Endothelial cell of umbilical vein (primary cell): Measurements from ENCODE around the gene STX12. TPM values are rescaled to one million over a fixed set of nuclear protein-coding genes. Genes with fewer than 3 reads are reported as not detected.
A peak's percentile ranks its signal among the peaks of the same experiment; 100 is the strongest.

Source experiments
- BruUV-seq: library from RNA; stranded (reverse); fragments of 400-500 nt; replicated peaks from 2 replicates; lab custom pipeline; 2021; lab: Mats Ljungman, UMichigan
- CTCF ChIA-PET: fragments of 300-600, 350-600 bp; sonication (Branson Sonifier 250); formaldehyde crosslinking; loops from one replicate; lab custom pipeline; 2021; ENCODE audit warnings: antibody characterized with exemption, inconsistent platforms; lab: Charles Lee
- POLR2A ChIA-PET: fragments of 300-600, 350-600 bp; sonication (Branson Sonifier 250); formaldehyde crosslinking; loops from one replicate; lab custom pipeline; 2021; ENCODE audit warnings: antibody characterized with exemption, inconsistent platforms; lab: Charles Lee
- DNase-seq: peaks from one replicate; pipeline ENCODE4 v3.0.0-alpha.2; 2011; ENCODE audit warnings: low read depth, low spot score
- FAIRE-seq: peaks from 2 replicates; lab custom pipeline; 2011; peaks lifted over from hg19 to GRCh38; lab: Jason Lieb, UNC
- H2AFZ ChIP-seq: 2 replicates; pipeline ENCODE4 v1.6.0; 2012; ENCODE audit warnings: low read depth, low read length, control low read depth, inconsistent platforms
- H3K27ac ChIP-seq: 2 replicates; pipeline ENCODE4 v1.5.1; 2011; ENCODE audit warnings: low read depth, mild to moderate bottlenecking, control low read depth, low read length, moderate library complexity; ENCODE audit not compliant: insufficient read depth
- H3K27me3 ChIP-seq, 2 experiments: 2 replicates each; pipeline versions ENCODE4 v1.6.0 to v1.6.1; 2011; ENCODE audit warnings: low read length in 2 of 2, mixed read lengths in 1 of 2; ENCODE audit not compliant: control insufficient read depth in 2 of 2, insufficient read depth in 2 of 2
- H3K36me3 ChIP-seq, 2 experiments: 2 replicates in 1 of 2; 3 replicates in 1 of 2; pipeline ENCODE4 v1.5.1; 2011; ENCODE audit warnings: low read length in 2 of 2, mild to moderate bottlenecking in 1 of 2, moderate library complexity in 1 of 2; ENCODE audit not compliant: control insufficient read depth in 2 of 2, insufficient read depth in 2 of 2; ENCODE audit errors: extremely low read depth in 1 of 2
- H3K4me1 ChIP-seq: 3 replicates; pipeline ENCODE4 v1.5.1; 2011; ENCODE audit warnings: mild to moderate bottlenecking, low read length; ENCODE audit not compliant: control insufficient read depth, insufficient read depth; ENCODE audit errors: extremely low read depth
- H3K4me2 ChIP-seq: 2 replicates; pipeline ENCODE4 v1.6.1; 2011; ENCODE audit warnings: low read length, control low read depth, mixed read lengths; ENCODE audit not compliant: insufficient read depth
- H3K4me3 ChIP-seq, 3 experiments: fragments of 200-600 bp in 1 of 3; sonication (generic), shearing (Covaris generic) in 1 of 3; replicated peaks in 1 of 3; 2 replicates each; pipeline ENCODE4 v1.5.1; 2011 to 2016; ENCODE audit warnings: control low read depth in 3 of 3, low read length in 3 of 3, mild to moderate bottlenecking in 2 of 3, inconsistent platforms in 1 of 3, low read depth in 1 of 3, moderate library complexity in 1 of 3; ENCODE audit not compliant: insufficient read depth in 1 of 3
- H3K79me2 ChIP-seq: 2 replicates; pipeline ENCODE4 v1.6.0; 2012; ENCODE audit warnings: low read length, inconsistent platforms; ENCODE audit not compliant: control insufficient read depth, insufficient read depth
- H3K9ac ChIP-seq: replicated peaks from 2 replicates; pipeline ENCODE3; 2011; ENCODE audit warnings: low read length, control low read depth; ENCODE audit not compliant: insufficient read depth; ENCODE audit errors: extremely low read depth
- H3K9me1 ChIP-seq: replicated peaks from 3 replicates; pipeline ENCODE4 v1.6.0; 2011; ENCODE audit warnings: mild to moderate bottlenecking, low read length; ENCODE audit not compliant: control insufficient read depth, insufficient read depth; ENCODE audit errors: extremely low read depth
- H3K9me3 ChIP-seq: replicated peaks from 2 replicates; pipeline ENCODE4 v1.5.1; 2012; ENCODE audit warnings: low read length, inconsistent platforms; ENCODE audit not compliant: control insufficient read depth, insufficient read depth
- H4K20me1 ChIP-seq: replicated peaks from 2 replicates; pipeline ENCODE3; 2011; ENCODE audit warnings: mild to moderate bottlenecking, low read length; ENCODE audit not compliant: control insufficient read depth, insufficient read depth; ENCODE audit errors: extremely low read depth
- EZH2 ChIP-seq: IDR thresholded peaks from 2 replicates; pipeline ENCODE4 v1.6.1; 2012; ENCODE audit warnings: borderline replicate concordance, low read depth, mild to moderate bottlenecking, moderate library complexity, low read length, inconsistent platforms; ENCODE audit not compliant: severe bottlenecking
- FOS ChIP-seq: IDR thresholded peaks from 2 replicates; pipeline ENCODE4 v1.6.1; 2011; ENCODE audit warnings: mild to moderate bottlenecking, low read length, moderate library complexity, borderline replicate concordance; ENCODE audit not compliant: insufficient read depth
- MYC ChIP-seq: IDR thresholded peaks from one replicate; pipeline ENCODE4 v1.6.1; 2011; ENCODE audit warnings: mild to moderate bottlenecking, low read depth, low read length
- POLR2A ChIP-seq: IDR thresholded peaks from 2 replicates; pipeline ENCODE4 v1.6.1; 2012; ENCODE audit warnings: low read depth, mild to moderate bottlenecking, control low read depth, low read length
- POLR2AphosphoS5 ChIP-seq: IDR thresholded peaks from 2 replicates; pipeline ENCODE4 v1.6.1; 2012; ENCODE audit warnings: low read depth, mild to moderate bottlenecking, control low read depth, low read length, moderate library complexity; ENCODE audit not compliant: insufficient read depth
- dilution Hi-C: fragments of 300-500 bp; cut with MboI; formaldehyde crosslinking; loops from one replicate; pipeline ENCODE4 v1.15.0; 2019; ENCODE audit warnings: low sequenced_read_pairs; ENCODE audit not compliant: extremely low pct_ligation_motif_present
- intact Hi-C: fragments of 100-400 bp; cut with micrococcal nuclease; formaldehyde crosslinking; loops from one replicate; pipeline ENCODE4 v1.10.0; 2022
- polyA plus RNA-seq, 4 experiments: library from polyadenylated mRNA; depleted of rRNA in 3 of 4; stranded (reverse) in 3 of 4; unstranded in 1 of 4; fragments of >200 nt; gene quantifications; 2 replicates each; pipeline versions ENCODE4 v1.2.1 to v1.2.3, GENCODE V29; 2011 to 2012; ENCODE audit warnings: missing spikeins in 1 of 4
- total RNA-seq: library from RNA; stranded (reverse); gene quantifications from 2 replicates; pipeline ENCODE4 v1.2.3, GENCODE V29; 2021
- TF ChIP-seq, protein P1 (sequence below), 2 donors: IDR thresholded peaks; 1 replicate in 1 of 2; 2 replicates in 1 of 2; pipeline ENCODE4 v1.5.1; 2011; ENCODE audit warnings: low read length in 2 of 2, mild to moderate bottlenecking in 2 of 2, moderate library complexity in 2 of 2, control low read depth in 1 of 2, inconsistent platforms in 1 of 2, low read depth in 1 of 2; ENCODE audit not compliant: insufficient read depth in 1 of 2; ENCODE audit errors: extremely low read depth in 1 of 2
- TF ChIP-seq, protein P2 (sequence below): IDR thresholded peaks from 2 replicates; pipeline ENCODE4 v1.6.1; 2011; ENCODE audit not compliant: insufficient read depth, insufficient read length

The STX12 gene
- total and polyA plus RNA-seq, 2 donors (not counting 3 experiments of a cell fraction or from before 2014, with no cell fraction given) = 28.7 to 90.3 TPM

DNA sequence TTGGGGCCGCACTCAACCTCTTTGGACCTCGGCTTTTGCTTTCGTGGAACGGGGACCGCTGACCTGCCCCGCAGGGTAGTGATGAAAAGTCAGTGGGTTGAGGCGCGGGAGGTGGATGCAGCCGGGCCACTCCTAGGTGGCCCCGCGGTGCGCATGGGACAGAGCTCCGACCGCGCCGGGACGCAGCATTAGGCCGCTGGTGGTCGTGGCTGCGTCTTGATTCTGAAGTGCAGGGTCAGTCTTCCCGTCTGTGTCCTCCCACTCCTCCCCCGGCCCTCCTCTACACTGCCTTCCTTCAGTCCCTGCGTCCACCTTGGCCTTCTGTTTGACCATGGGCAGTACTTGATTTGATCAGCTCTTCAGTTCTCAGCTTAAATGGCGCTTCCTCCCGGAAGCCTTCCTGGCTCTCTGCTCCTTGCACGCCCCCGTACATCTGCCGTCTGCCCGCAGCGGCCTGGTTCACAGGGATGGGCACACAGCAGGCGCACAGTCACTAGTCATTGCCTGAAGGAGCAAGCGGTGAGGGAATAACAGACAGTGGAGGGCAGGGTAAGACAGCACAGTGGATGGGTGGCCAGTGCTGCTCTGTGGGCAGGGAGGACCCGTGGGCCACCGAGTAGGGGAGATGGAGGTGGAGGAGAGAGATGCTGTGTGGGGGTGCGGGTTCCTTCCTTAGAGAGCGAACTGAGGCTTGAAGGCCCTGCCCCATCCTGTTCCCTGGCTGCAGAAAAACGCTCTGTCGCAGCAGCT lies 100.0 kb downstream of the STX12 start:
- CTCF ChIA-PET = interaction anchor here (1.0 kb wide), 2 partner anchors 15 to 18 kb away, joined by 3 to 8 read pairs; no protein-coding TSS in a partner anchor
- TSS peak; percentile 58 for BruUV-seq

DNA sequence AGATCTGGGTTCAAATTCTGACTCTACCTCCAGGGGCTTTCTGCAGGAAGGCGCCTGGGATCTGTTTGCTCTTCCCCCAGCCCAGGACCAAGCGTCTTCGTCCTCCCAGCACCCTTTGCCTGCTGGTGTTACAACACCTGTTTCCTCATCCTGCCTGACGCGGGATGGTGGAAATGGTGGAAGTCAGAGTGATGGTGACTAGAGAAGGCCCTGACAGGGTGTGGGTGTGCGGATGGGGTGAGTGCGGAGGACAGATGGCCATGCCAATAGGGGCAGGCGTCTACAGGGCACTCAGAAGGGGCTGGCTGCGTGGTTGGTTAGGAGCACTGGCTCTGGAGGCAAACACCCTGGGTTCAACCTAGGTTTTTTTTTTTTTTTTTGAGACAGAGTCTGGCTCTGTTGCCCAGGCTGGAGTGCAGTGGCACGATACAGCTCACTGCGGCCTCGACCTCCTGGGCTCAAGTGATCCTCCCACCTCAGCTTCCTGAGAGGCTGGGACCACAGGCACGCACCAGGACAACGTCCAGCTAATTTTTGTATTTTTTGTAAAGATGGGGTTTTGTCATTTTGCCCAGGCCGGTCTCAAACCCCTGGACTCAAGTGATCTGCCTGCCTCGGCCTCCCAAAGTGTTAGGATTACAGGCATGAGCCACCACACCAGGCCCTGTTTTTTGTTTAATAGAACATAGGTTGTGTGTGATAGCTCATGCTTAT lies 100.8 kb downstream of the STX12 start:
- Histone ChIP-seq H3K27ac (no peak overlapping the region), H4K20me1 (no peaks in the 10 kb centered on the region), H2AFZ (no peak overlapping the region), H3K4me2 (no peak overlapping the region), H3K9ac (no peak overlapping the region), H3K9me3 (no peaks in the 10 kb centered on the region), H3K27me3 (no peaks in the 10 kb centered on the region), H3K79me2 (no peaks in the 10 kb centered on the region), H3K36me3 (no peaks in the 10 kb centered on the region), H3K4me3 (no peak overlapping the region), H3K4me1 (peaks cover 9% of the 10 kb centered on the region), H3K9me1 (no peaks in the 10 kb centered on the region)
- BruUV-seq = no TSS peak
- DNase-seq (peak; percentile 57), FAIRE-seq (no peak)
- intact Hi-C loops (loop anchor here (5.0 kb wide), 1 partner anchor 603 kb away; no protein-coding TSS in a partner anchor), dilution Hi-C loops (no loop called here)
- no peak for TF ChIP-seq MYC
- no peak for TF ChIP-seq EZH2
- TF ChIP-seq, protein P1, sequence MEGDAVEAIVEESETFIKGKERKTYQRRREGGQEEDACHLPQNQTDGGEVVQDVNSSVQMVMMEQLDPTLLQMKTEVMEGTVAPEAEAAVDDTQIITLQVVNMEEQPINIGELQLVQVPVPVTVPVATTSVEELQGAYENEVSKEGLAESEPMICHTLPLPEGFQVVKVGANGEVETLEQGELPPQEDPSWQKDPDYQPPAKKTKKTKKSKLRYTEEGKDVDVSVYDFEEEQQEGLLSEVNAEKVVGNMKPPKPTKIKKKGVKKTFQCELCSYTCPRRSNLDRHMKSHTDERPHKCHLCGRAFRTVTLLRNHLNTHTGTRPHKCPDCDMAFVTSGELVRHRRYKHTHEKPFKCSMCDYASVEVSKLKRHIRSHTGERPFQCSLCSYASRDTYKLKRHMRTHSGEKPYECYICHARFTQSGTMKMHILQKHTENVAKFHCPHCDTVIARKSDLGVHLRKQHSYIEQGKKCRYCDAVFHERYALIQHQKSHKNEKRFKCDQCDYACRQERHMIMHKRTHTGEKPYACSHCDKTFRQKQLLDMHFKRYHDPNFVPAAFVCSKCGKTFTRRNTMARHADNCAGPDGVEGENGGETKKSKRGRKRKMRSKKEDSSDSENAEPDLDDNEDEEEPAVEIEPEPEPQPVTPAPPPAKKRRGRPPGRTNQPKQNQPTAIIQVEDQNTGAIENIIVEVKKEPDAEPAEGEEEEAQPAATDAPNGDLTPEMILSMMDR (IDR thresholded peaks at IDR 0.05; ENCODE audit: extremely low read depth in 1 of 2, insufficient read depth in 1 of 2, low read depth in 1 of 2, low read length in 2 of 2) = no peak
- TF ChIP-seq POLR2AphosphoS5 = no peak
- TF ChIP-seq FOS = no peak
- TF ChIP-seq POLR2A = no peak
- TF ChIP-seq, protein P2, sequence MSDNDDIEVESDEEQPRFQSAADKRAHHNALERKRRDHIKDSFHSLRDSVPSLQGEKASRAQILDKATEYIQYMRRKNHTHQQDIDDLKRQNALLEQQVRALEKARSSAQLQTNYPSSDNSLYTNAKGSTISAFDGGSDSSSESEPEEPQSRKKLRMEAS = no peak
- ChIA-PET POLR2A (interaction anchor here (0.6 kb wide), 1 partner anchor 310 kb away, joined by 3 read pairs; no protein-coding TSS in a partner anchor), CTCF (interaction anchor here (1.5 kb wide), 1 partner anchor 16 kb away, joined by 7 read pairs; no protein-coding TSS in a partner anchor)

More for the DNA sequence above, 100.0 kb downstream of the STX12 start:
- dilution Hi-C loops (no loop called here), intact Hi-C loops (loop anchor here (5.0 kb wide), 1 partner anchor 604 kb away; no protein-coding TSS in a partner anchor)
- no peaks in the 10 kb centered on the region for H3K9me1 ChIP-seq
- H3K27me3 ChIP-seq = no peaks in the 10 kb centered on the region
- H3K36me3 ChIP-seq = no peaks in the 10 kb centered on the region
- H3K9ac ChIP-seq = peak overlapping the region; percentile 49
- H3K4me3 ChIP-seq = peak overlapping the region; percentile 59 to 78 (median 77)
- no peaks in the 10 kb centered on the region for H3K79me2 ChIP-seq
- POLR2A ChIA-PET = interaction anchor here (0.6 kb wide), 1 partner anchor 311 kb away, joined by 3 read pairs; no protein-coding TSS in a partner anchor
- peak overlapping the region; percentile 70 for H3K4me2 ChIP-seq
- H3K4me1 ChIP-seq = peaks cover 9% of the 10 kb centered on the region
- DNase-seq (peak; percentile 37), FAIRE-seq (no peak)
- no peaks in the 10 kb centered on the region for H4K20me1 ChIP-seq
- H3K9me3 ChIP-seq = no peaks in the 10 kb centered on the region
- no peak for TF ChIP-seq EZH2
- peak; percentile 4 for TF ChIP-seq POLR2A
- H3K27ac ChIP-seq = no peak overlapping the region
- peak overlapping the region; percentile 95 for H2AFZ ChIP-seq
